ENCODE data around the gene LRRC52. TPM values are rescaled to one million over a fixed set of nuclear protein-coding genes. Genes with fewer than 3 reads are reported as not detected.
"Not testable (repeated sequence)": the region's sequence is repeated elsewhere in the genome, so short reads cannot be mapped to it uniquely, and the experiment has no call there.

Gene LRRC52
- polyA plus RNA-seq, 1 experiment: not detected

DNA sequence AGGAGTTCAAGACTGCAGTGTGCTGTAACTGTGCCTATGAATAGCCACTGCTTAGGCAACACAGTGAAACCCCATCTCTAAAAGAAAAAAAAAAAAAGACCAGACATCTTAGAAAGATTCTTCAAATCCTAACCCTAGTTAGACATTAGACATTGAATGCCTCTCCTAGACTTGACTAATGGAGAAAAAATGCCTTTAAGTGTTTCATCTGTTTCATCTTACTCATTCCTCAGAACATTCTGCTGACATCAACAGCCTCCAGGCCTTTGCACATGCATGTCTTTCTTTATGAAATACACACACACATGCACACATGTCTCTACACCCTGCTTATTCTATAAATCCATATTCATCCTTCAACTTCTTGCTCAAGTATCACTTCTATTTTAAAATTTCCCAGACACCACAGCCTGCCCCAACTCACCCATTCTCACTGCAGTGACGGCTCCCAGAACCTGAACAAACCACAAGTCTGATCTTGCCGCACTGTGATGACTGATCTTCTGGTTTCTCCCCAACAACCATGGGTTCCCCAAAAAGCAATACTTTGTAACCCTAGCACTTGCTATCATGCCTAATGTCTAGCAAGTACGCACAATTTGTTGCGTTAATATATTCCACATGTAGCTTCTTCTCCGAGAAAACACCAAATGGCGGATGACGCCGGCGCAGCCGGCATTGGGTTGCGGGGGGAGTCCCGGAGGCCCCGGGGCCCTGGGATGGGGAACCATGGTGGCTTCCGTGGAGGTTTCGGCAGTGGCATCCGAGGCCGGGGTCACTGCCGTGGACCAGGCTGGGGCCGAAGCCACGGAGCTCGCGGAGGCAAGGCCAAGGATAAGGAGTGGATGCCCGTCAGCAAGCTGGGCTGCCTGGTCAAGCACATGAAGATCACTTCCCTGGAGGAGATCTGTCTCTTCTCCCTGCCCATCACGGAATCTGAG, 37.4 kb downstream of the LRRC52 start:
- TF ChIP-seq, protein P1, sequence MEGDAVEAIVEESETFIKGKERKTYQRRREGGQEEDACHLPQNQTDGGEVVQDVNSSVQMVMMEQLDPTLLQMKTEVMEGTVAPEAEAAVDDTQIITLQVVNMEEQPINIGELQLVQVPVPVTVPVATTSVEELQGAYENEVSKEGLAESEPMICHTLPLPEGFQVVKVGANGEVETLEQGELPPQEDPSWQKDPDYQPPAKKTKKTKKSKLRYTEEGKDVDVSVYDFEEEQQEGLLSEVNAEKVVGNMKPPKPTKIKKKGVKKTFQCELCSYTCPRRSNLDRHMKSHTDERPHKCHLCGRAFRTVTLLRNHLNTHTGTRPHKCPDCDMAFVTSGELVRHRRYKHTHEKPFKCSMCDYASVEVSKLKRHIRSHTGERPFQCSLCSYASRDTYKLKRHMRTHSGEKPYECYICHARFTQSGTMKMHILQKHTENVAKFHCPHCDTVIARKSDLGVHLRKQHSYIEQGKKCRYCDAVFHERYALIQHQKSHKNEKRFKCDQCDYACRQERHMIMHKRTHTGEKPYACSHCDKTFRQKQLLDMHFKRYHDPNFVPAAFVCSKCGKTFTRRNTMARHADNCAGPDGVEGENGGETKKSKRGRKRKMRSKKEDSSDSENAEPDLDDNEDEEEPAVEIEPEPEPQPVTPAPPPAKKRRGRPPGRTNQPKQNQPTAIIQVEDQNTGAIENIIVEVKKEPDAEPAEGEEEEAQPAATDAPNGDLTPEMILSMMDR (IDR thresholded peaks at IDR 0.05; ENCODE audit: low read depth, low read length): no peak
- ChIA-PET POLR2A (no interaction called here), CTCF (interaction anchor here (0.7 to 1.8 kb wide), 2 partner anchors 11 to 344 kb away, joined by 4 read pairs; no protein-coding TSS in a partner anchor)
- no peaks in the 10 kb centered on the region for H3K27me3 ChIP-seq (ENCODE audit: control insufficient read depth, insufficient read depth, low read length)
- no peak for DNase-seq (ENCODE audit: low read depth, low spot score)
- no peak overlapping the region for H3K4me3 ChIP-seq (ENCODE audit: low read depth, low read length)
- no peak overlapping the region for H3K27ac ChIP-seq (ENCODE audit: low read depth, low read length)
- H3K9me3 ChIP-seq (ENCODE audit: control insufficient read depth, insufficient read depth, low read length): peaks cover 8% of the 10 kb centered on the region; the same call in 1 of the 2 replicates

- DNase-seq (ENCODE audit: low read depth, low spot score): no peak
- Histone ChIP-seq H3K27me3 (ENCODE audit: control insufficient read depth, insufficient read depth, low read length) (no peaks in the 10 kb centered on the region), H3K4me3 (ENCODE audit: low read depth, low read length) (no peak overlapping the region), H3K9me3 (ENCODE audit: control insufficient read depth, insufficient read depth, low read length) (peaks cover 8% of the 10 kb centered on the region; the same call in 1 of the 2 replicates), H3K27ac (ENCODE audit: low read depth, low read length) (no peak overlapping the region)
- TF ChIP-seq, protein P1 (IDR thresholded peaks at IDR 0.05; ENCODE audit: low read depth, low read length): no peak
- ChIA-PET CTCF (no interaction called here), POLR2A (no interaction called here)
Observed at GRCh38 chr1:165581926-165582325, 38.1 kb downstream of the LRRC52 start.

DNA sequence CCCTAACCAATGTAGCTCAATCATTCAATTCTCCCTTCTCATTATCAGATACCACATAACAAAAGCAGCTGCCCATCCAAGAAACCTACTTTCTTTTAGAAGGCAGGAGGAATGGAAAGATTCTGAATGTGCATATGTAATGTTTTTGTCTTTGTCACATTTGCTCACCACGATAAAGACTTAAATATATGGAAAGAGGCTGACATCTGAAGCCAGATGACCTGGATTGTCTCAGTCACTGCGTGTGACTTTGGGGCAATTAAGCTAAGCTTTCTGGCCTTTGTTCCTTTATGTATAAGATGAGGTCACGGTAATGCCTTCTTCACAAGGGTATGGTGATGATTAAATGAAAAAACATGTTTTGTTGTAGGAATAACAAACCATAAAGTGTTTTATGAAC, 42.6 kb downstream of the LRRC52 start:
- Histone ChIP-seq H3K9me3 (ENCODE audit: control insufficient read depth, insufficient read depth, low read length) (peaks cover 8% of the 10 kb centered on the region; the same call in 1 of the 2 replicates), H3K27me3 (ENCODE audit: control insufficient read depth, insufficient read depth, low read length) (peaks cover 2% of the 10 kb centered on the region), H3K4me3 (ENCODE audit: low read depth, low read length) (no peak overlapping the region), H3K27ac (ENCODE audit: low read depth, low read length) (no peak overlapping the region)
- ChIA-PET POLR2A (no interaction called here), CTCF (interaction anchor here (1.0 to 6.3 kb wide), 3 partner anchors 8 to 219 kb away, joined by 4 to 46 read pairs (median 9); no protein-coding TSS in a partner anchor)
- TF ChIP-seq, protein P1 (IDR thresholded peaks at IDR 0.05; ENCODE audit: low read depth, low read length): no peak
- no peak for DNase-seq (ENCODE audit: low read depth, low spot score)

DNA sequence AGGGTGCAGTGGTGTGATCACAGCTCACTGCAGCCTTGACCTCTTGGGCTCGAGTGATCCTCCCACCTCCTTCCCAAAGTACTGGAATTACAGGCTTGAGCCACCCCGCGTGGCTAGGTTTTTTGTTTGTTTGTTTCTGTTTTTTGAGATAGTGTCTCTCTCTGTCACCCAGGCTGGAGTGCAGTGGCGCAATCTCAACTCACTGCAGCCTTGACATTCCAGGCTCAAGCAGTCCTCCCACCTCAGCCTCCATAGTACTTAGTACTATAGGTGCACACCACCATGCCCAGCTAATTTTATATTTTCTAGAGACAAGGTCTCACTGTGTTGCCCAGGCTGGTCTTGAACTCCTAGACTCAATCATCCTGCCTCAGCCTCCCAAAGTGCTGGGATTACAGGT, 47.6 kb downstream of the LRRC52 start:
- H3K27ac ChIP-seq (ENCODE audit: low read depth, low read length); POLR2A ChIA-PET; H3K9me3 ChIP-seq (ENCODE audit: control insufficient read depth, insufficient read depth, low read length); DNase-seq (ENCODE audit: low read depth, low spot score); H3K4me3 ChIP-seq (ENCODE audit: low read depth, low read length): not testable (repeated sequence)
- CTCF ChIA-PET: interaction anchor here (0.6 to 7.2 kb wide), 11 partner anchors 7 to 478 kb away, joined by 3 to 223 read pairs (median 11); no protein-coding TSS in a partner anchor
- peaks cover 16% of the 10 kb centered on the region for H3K27me3 ChIP-seq (ENCODE audit: control insufficient read depth, insufficient read depth, low read length)

- ChIA-PET POLR2A (no interaction called here), CTCF (interaction anchor here (0.5 to 7.2 kb wide), 27 partner anchors 8 to 480 kb away, joined by 3 to 223 read pairs (median 4); no protein-coding TSS in a partner anchor)
- Histone ChIP-seq H3K27me3 (ENCODE audit: control insufficient read depth, insufficient read depth, low read length) (peaks cover 16% of the 10 kb centered on the region), H3K9me3 (ENCODE audit: control insufficient read depth, insufficient read depth, low read length) (no peaks in the 10 kb centered on the region), H3K27ac (ENCODE audit: low read depth, low read length) (no peak overlapping the region), H3K4me3 (ENCODE audit: low read depth, low read length) (no peak overlapping the region)
- peak; percentile 63 for DNase-seq (ENCODE audit: low read depth, low spot score)
- TF ChIP-seq, protein P1 (IDR thresholded peaks at IDR 0.05; ENCODE audit: low read depth, low read length): peak; percentile 91
Observed at GRCh38 chr1:165592945-165593823, 49.4 kb downstream of the LRRC52 start.
